Measurements from ENCODE around the gene HOXC10.
A peak's percentile ranks its signal among the peaks of the same experiment; 100 is the strongest.

Gene HOXC10

DNA sequence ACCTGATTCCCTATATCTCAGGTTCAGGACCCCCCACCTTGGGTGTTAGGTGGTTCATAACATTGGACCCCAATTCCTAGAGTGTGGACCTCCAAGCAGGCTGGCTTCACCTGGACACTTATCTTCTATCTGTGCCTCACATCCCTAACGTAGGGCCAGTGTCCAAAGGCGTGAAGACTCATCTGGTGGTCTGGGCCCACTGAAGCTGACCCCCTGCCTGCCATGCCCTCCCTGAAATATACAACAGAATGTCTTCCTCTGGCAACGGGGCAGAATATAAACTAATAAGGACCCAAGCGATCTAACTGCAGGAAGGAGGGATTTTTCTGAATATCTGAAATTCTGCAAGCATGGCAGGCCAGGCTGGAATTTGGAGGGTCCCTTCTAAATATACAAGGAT, 40.7 kb upstream of the HOXC10 start:
- POLR2A ChIA-PET, result no interaction called here
- CTCF ChIA-PET, result interaction anchor here (0.8 kb wide), 1 partner anchor 24 kb away, joined by 3 read pairs; no protein-coding TSS in a partner anchor
- DNase-seq (ENCODE audit: extremely low spot score), result no peak
- no peak for TF ChIP-seq HDGF (IDR thresholded peaks at IDR 0.05; ENCODE audit: borderline replicate concordance)
- no peak for TF ChIP-seq NFRKB (IDR thresholded peaks at IDR 0.05)
- no peak for TF ChIP-seq L3MBTL2 (conservative IDR thresholded peaks at IDR 0.05)
- no peak for TF ChIP-seq ELF4 (IDR thresholded peaks at IDR 0.05)
- TF ChIP-seq ARNT (IDR thresholded peaks at IDR 0.05), result no peak
- TF ChIP-seq ZNF384 (IDR thresholded peaks at IDR 0.05), result no peak

DNA sequence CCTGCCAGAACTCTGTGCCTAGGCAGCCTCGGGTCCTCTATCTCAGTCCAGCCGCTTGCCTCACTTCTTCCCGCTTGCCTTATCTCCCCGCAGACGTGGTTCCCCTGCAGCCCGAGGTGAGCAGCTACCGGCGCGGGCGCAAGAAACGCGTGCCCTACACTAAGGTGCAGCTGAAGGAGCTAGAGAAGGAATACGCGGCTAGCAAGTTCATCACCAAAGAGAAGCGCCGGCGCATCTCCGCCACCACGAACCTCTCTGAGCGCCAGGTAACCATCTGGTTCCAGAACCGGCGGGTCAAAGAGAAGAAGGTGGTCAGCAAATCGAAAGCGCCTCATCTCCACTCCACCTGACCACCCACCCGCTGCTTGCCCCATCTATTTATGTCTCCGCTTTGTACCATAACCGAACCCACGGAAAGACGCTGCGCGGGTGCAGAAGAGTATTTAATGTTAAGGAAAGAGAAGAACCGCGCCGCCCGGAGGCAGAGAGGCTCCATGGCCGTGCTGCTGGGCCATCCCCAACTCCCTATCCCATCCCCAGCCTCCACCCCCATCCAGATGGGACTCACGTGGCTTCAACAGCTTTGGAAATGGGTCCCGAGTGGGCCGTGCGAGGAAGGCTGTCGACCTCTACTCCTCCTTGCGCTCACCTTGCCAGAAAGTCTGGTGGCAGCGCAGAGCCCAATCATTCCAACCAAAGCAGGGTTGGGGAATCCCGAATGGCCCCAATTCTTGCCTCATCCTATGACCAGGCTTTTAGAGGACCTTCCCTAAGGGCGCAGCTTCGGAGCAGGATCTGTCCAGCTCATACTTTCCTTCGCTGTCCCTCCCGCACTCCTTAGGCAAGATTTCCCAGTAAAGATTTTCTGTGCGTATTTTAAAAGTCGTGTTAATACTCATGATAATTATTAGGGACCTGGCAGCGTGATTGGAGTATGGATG, 39.8 kb upstream of the HOXC10 start:
- TF ChIP-seq CTBP1 (IDR thresholded peaks at IDR 0.05; ENCODE audit: borderline replicate concordance), result no peak
- no peak for TF ChIP-seq NFRKB (IDR thresholded peaks at IDR 0.05)
- no peak for TF ChIP-seq HDGF (IDR thresholded peaks at IDR 0.05; ENCODE audit: borderline replicate concordance)
- TF ChIP-seq, protein P1, sequence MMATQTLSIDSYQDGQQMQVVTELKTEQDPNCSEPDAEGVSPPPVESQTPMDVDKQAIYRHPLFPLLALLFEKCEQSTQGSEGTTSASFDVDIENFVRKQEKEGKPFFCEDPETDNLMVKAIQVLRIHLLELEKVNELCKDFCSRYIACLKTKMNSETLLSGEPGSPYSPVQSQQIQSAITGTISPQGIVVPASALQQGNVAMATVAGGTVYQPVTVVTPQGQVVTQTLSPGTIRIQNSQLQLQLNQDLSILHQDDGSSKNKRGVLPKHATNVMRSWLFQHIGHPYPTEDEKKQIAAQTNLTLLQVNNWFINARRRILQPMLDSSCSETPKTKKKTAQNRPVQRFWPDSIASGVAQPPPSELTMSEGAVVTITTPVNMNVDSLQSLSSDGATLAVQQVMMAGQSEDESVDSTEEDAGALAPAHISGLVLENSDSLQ (IDR thresholded peaks at IDR 0.05), result no peak
- no peak for TF ChIP-seq BHLHE40 (IDR thresholded peaks at IDR 0.05; ENCODE audit: borderline replicate concordance)
- TF ChIP-seq FOXK2 (IDR thresholded peaks at IDR 0.05), result no peak
- TF ChIP-seq TARDBP (IDR thresholded peaks at IDR 0.05), result no peak
- no peak for TF ChIP-seq L3MBTL2 (conservative IDR thresholded peaks at IDR 0.05)
- TF ChIP-seq SP1 (IDR thresholded peaks at IDR 0.05), result no peak
- no peak for TF ChIP-seq ARNT (IDR thresholded peaks at IDR 0.05)
- TF ChIP-seq SUZ12 (IDR thresholded peaks at IDR 0.05), result no peak
- no peak for TF ChIP-seq LEF1 (IDR thresholded peaks at IDR 0.05; ENCODE audit: borderline replicate concordance)
- TF ChIP-seq FOXM1 (IDR thresholded peaks at IDR 0.05; ENCODE audit: borderline replicate concordance), result no peak
- ChIA-PET POLR2A (interaction anchor here (1.3 kb wide), 1 partner anchor 18 kb away, joined by 4 read pairs; no protein-coding TSS in a partner anchor), CTCF (interaction anchor here (0.7 to 0.9 kb wide), 4 partner anchors 11 to 40 kb away, joined by 3 read pairs; partner anchors contain the start of gene HOXC10)
- DNase-seq (ENCODE audit: extremely low spot score), result no peak

DNA sequence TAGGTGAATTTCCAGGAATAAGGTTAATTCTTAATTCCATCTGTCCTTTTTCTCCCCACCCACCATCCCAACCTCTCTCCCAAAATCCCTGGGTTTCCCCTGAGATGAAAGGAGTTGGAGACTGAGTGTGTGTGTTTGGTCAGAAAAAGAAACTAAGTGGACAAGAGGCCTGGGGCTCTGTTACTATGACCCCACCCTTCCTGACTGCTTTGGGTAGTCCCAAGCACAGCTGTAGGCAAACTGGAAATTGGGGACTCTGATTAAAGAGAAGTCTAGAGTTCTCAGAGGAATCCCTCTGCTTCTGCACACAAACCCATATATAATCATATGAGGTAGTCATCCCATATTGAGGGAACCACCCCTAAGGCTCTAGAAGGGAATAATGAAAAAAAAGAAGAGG, 37.2 kb upstream of the HOXC10 start:
- ChIA-PET CTCF (no interaction called here), POLR2A (no interaction called here)
- no peak for TF ChIP-seq FOXK2 (IDR thresholded peaks at IDR 0.05)
- DNase-seq (ENCODE audit: extremely low spot score), result no peak

DNA sequence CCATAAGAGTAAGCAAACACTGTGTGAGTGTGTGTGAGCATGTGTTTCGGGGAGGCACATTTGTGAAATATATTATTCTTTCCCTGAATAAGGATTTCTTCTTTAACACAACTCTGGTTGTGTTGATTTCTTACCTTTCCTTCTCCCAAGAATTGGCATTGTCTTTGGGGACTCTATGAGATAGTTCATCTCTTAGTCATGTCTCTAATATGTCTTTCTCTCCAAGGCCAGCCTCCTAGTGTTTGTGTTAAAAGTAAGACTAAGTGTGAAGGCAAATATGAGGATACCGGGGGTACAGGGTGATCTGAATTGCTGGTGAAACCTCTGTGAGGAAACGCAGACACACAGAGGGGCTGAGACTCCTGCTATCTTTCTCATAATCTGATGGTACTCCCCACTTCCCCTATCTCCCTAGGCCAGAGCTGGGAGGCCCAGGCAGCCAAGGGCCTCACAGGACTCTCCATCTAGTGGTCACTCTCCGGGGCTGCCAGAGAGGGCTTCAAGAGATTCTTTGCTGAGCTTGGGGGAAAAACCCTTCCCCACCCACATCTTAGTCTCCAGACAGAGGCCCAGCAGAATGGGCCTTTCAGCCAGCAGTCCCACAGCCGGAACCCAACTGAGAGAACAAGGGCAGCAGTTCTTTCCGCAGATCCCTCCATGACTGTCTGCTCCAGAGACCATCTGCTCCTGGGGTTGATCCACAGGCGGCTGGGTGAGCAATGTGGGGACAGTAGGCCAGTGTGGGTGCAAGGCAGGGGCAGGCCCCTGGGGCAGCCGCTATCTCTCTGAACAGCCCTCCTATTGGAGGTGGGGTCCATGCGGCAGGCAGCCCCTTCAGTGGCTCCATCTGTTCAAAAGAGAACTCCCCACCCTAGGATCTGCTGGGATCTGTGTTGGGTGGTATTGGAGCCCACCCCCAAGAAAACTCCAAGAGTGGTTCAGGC, 36.0 kb upstream of the HOXC10 start:
- no peak for DNase-seq (ENCODE audit: extremely low spot score)
- ChIA-PET POLR2A (no interaction called here), CTCF (interaction anchor here (1.1 kb wide), 1 partner anchor 9 kb away, joined by 3 read pairs; no protein-coding TSS in a partner anchor)
- TF ChIP-seq ARNT (IDR thresholded peaks at IDR 0.05) (no peak), TARDBP (IDR thresholded peaks at IDR 0.05) (no peak), FOXA1 (IDR thresholded peaks at IDR 0.05) (no peak), FOXM1 (IDR thresholded peaks at IDR 0.05; ENCODE audit: borderline replicate concordance) (no peak), NFRKB (IDR thresholded peaks at IDR 0.05) (no peak), SUZ12 (IDR thresholded peaks at IDR 0.05) (no peak), SP1 (IDR thresholded peaks at IDR 0.05) (no peak), HDGF (IDR thresholded peaks at IDR 0.05; ENCODE audit: borderline replicate concordance) (no peak), ELF4 (IDR thresholded peaks at IDR 0.05) (no peak), LEF1 (IDR thresholded peaks at IDR 0.05; ENCODE audit: borderline replicate concordance) (no peak), CTBP1 (IDR thresholded peaks at IDR 0.05; ENCODE audit: borderline replicate concordance) (no peak), BHLHE40 (IDR thresholded peaks at IDR 0.05; ENCODE audit: borderline replicate concordance) (no peak), L3MBTL2 (conservative IDR thresholded peaks at IDR 0.05) (no peak), ZNF384 (IDR thresholded peaks at IDR 0.05) (no peak), FOXK2 (IDR thresholded peaks at IDR 0.05) (no peak)
- TF ChIP-seq, protein P1 (IDR thresholded peaks at IDR 0.05), result no peak

DNA sequence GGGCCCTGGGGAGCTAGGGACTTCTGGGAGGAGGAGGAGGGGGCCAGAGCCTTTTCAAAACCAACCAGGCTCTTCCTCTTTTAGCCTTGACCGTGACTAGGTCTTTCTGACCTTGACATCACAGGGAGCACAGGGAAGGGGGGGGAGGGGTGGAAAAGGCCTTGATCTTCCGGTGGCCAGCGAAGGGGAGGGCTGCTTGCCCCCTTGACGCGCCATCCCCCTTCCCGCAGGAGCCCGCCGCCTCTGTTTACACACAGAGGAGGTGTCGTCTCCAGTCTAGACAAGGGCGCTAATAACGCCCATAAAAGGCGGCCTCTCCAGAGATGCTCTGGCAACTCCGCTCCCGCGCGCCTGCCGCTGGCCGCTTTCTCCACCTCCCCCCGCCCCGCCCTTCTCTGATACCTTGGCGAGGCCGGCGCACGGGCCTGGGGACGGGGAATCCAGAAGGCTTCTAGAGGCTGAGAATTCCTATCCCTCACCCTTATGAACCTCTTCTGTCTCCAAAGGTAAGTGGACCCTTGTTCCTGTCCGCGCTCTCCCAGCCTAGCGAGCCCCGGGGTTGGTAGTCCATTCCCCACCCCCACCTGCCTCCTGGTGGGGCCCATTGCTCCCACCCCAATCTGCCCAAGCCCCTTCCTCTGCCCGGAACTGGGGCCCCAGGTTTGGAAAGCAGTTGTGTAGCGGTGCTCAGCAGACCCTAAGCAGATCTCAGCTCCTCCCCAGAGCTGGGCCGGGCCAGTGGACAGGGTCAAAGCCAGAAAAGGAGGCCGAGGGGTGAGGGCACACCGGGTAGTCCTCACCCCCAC, 35.1 kb upstream of the HOXC10 start:
- CTCF ChIA-PET, result interaction anchor here (0.9 to 1.1 kb wide), 2 partner anchors 10 to 192 kb away, joined by 3 read pairs; no protein-coding TSS in a partner anchor
- POLR2A ChIA-PET, result no interaction called here
- TF ChIP-seq FOXK2 (IDR thresholded peaks at IDR 0.05) (no peak), NFRKB (IDR thresholded peaks at IDR 0.05) (no peak), L3MBTL2 (conservative IDR thresholded peaks at IDR 0.05) (no peak), TARDBP (IDR thresholded peaks at IDR 0.05) (no peak), BHLHE40 (IDR thresholded peaks at IDR 0.05; ENCODE audit: borderline replicate concordance) (no peak), CTBP1 (IDR thresholded peaks at IDR 0.05; ENCODE audit: borderline replicate concordance) (no peak), LEF1 (IDR thresholded peaks at IDR 0.05; ENCODE audit: borderline replicate concordance) (no peak), ZNF384 (IDR thresholded peaks at IDR 0.05) (no peak), HDGF (IDR thresholded peaks at IDR 0.05; ENCODE audit: borderline replicate concordance) (no peak), FOXM1 (IDR thresholded peaks at IDR 0.05; ENCODE audit: borderline replicate concordance) (no peak), ELF4 (IDR thresholded peaks at IDR 0.05) (no peak), ARNT (IDR thresholded peaks at IDR 0.05) (no peak), FOXA1 (IDR thresholded peaks at IDR 0.05) (no peak), SP1 (IDR thresholded peaks at IDR 0.05) (no peak), SUZ12 (IDR thresholded peaks at IDR 0.05) (no peak)
- TF ChIP-seq, protein P1 (IDR thresholded peaks at IDR 0.05), result no peak
- peak; percentile 38 for DNase-seq (ENCODE audit: extremely low spot score)

All from HEK293T (cell line).